GM21381 (cell line): Measurements from ENCODE around the gene PSAP.
"Not testable (repeated sequence)": the region's sequence is repeated elsewhere in the genome, so short reads cannot be mapped to it uniquely, and the experiment has no call there.

ENCODE experiments used
- ATAC-seq: cut with Tn5 transposase; IDR thresholded peaks from one replicate; pipeline ENCODE4 v1.9.1; 2021; ENCODE audit warnings: mild to moderate bottlenecking, moderate library complexity; ENCODE audit not compliant: unreplicated experiment

Gene PSAP

DNA sequence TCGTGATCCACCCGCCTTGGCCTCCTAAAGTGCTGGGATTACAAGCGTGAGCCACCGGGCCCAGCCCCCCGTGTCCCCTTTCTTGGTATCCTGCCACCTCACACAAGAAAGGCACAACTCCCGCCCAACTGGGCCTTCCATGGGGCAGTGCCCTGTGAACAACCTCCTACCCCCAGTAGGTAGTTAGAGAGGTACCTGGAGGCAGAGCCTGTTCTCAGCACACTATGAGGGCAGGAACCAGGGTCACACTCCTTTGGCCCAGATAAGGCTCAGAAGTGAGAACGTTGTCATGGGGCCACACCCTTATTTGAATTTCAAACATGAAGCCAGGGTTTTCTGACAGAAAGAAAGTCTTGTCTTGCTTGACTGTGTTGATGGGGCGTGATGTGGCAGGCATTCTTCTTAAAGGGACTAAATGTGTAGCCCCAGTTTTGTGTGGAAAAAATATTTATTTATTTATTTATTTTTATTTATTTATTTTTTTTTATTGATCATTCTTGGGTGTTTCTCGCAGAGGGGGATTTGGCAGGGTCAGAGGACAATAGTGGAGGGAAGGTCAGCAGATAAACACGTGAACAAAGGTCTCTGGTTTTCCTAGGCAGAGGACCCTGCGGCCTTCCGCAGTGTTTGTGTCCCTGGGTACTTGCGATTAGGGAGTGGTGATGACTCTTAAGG lies 23.8 kb upstream of the PSAP start:
- ATAC-seq = not testable (repeated sequence)

GRCh38 chr10:71873582-71874211 lies 22.6 kb upstream of the PSAP start:
- peak; percentile 89 for ATAC-seq

GRCh38 chr10:71869601-71870000 lies 18.6 kb upstream of the PSAP start:
- ATAC-seq = not testable (repeated sequence)

DNA sequence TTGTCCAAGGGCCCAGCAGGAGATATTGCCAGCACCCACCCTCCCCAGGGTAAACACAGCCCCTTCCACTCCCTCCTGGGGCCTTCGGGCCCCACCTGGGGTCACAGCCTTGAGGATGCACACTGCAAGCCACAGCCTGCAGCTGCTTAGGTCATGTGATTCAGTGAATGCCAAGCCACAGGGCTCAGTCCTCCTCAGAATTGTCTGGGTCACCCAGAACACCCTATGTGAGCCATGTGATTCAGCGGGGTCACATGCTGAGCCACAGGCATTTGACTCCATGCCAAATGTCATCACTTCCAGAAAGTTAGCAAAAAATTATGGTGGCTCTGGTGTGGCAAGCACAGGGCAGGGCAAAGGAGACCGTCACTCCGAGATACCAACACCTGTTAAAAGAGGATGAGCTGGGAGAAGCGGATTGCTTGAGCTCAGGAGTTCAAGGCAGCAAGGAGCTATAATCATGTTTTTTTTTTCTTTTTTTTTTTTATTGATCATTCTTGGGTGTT lies 17.2 kb upstream of the PSAP start:
- no peak for ATAC-seq

DNA sequence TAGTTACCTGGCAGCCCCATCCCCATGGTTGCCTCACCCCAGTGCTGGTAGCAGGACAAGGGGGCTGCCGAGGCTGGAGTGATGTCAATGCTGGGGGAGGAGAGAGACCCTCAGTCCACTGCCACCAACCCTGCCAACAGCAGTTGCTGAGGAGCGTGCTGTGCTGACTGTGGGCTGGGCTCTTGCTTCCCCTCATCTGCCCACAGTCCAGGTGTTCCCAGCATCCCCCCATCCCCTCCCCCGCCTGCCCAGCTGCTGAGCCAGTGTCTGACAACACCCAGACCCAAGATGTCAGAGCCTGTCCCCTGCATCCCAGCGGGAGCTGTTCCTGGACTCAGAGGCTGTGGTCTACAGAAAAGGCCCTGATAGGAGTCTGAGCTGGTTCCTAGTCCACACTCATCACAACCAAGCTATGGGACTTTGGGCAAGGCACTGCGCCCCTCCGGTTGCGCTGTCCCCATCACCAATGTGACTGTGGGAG lies 14.6 kb upstream of the PSAP start:
- ATAC-seq = no peak

- ATAC-seq = no peak
These were observed 13.9 kb upstream of the PSAP start for GRCh38 chr10:71864911-71865361.

DNA sequence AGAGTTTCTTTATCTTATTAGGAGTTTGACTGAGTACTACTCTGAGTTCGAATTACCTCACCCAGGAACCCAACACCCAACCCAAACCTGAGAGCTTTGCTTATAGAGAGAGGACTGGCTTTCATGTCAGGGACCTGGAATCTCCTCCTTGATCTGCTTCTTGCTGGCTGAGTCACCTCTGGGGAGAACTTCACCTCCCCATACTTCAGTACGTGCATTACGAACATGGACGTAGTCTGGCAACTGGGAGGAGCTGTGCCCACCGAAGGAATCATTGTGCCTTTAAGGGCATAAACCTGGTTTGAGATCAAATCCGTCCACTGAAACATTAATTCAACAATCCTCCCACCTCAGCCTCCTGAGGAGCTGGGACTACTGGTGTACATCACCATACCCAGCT lies 12.2 kb upstream of the PSAP start:
- no peak for ATAC-seq

DNA sequence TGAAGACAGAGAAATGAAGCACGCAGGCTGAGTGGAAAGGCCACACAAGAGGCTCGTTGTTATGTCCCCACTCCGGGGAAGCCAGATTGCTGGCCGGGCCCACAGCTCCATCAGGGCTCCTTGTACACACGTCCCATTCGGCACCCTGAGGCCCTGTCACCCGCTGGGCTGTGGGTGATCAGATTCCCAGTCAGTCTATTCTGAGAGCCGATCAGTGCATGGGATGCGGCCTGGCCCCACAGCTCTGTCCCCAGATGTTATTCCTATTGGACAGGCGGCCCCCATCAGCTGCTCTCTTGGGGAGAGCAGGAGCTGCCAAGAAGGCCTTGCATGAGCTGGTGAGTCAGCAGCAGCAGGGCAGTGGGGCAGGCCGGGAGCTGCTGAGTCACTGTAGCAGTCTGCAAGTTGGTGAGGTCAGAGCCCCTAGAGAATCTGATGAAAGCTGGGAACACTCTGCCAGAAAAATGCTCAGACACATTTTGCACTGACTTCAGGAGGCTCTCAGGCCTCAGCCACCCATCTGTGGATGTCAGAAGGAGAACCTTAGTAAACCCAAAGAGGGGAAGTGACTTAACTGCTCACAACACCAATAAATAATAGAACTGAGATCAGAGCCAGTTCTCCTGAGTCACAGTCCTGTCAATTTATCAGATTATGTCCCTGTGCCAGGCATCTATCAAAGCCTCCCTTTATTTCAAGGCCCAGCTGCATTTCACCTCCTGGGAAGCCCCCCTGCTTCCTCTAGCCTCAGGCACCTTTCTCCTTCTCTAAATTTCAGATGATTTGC lies 9.4 kb upstream of the PSAP start:
- no peak for ATAC-seq

GRCh38 chr10:71857934-71858890 lies 7.2 kb upstream of the PSAP start:
- ATAC-seq = no peak

- no peak for ATAC-seq
These were observed 5.6 kb upstream of the PSAP start for GRCh38 chr10:71856619-71857018.

DNA sequence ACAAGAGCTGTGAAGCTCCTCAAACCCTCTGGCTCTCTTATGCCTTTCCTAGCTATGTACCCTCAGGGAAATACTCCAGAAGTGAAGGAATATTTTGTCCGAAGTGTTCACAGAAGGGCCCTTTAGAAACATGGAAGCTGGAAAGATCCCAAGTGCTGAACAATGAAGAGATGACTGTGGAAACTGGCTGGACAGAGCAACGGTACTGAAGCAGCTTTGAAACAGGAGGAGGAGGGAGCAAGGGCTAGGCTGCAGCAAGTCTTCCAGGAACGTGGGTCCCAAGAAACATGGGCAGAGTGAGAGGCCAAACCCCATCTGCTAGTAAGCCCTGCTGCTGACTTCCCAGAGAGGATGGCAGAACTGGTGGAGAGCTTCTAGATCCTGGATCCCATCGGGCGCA lies 3.0 kb upstream of the PSAP start:
- ATAC-seq = no peak

GRCh38 chr10:71852355-71852937 lies 1.4 kb upstream of the PSAP start:
- no peak for ATAC-seq

DNA sequence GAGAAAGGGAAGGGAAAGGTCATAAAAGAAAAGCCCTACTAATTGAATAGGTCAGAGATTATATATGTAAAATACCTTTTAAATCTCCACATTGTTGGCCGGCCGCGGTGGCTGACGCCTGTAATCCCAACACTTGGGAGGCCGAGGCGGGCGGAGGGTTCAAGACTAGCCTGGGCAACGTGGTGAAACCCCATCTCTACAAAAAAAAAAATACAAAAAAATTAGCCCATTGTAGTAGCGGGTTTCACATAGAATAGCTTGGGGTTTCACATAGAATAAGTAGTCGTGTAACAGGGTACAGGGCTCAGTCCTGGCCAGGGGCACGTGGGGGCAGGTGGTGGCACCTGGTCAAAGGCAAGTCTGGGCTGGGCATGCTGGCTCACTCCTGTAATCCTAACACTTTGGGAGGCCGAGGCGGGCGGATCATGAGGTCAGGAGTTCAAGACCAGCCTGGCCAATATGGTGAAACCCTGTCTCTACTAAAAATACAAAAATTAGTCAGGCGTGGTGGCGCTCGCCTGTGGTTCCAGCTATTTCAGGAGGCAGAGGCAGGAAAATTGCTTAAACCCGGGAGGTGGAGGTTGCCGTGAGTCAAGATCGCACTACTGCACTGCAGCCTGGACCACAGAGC lies 529 bp upstream of the PSAP start:
- not testable (repeated sequence) for ATAC-seq

GRCh38 chr10:71850021-71850742 lies 869 bp downstream of the PSAP start:
- no peak for ATAC-seq

DNA sequence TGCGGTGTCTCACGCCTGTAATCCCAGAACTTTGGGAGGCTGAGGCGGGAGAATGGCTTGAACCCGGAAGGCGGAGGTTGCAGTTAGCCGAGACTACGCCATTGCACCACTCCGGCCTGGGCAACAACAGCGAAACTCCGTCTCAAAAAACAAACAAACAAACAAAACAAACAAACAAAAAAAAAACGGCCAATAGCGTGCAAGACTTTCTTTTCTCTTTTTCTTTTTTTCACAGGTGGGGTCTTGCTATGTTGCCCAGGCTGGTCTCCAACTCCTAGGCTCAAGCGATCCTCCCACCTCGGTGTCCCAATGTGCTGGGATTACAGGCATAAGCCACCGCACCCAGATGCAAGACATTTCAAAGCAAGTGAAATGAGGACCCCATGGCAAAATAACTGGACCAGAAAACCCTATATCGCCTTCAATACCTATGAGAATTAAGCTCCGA lies 1.6 kb downstream of the PSAP start:
- no peak for ATAC-seq

DNA sequence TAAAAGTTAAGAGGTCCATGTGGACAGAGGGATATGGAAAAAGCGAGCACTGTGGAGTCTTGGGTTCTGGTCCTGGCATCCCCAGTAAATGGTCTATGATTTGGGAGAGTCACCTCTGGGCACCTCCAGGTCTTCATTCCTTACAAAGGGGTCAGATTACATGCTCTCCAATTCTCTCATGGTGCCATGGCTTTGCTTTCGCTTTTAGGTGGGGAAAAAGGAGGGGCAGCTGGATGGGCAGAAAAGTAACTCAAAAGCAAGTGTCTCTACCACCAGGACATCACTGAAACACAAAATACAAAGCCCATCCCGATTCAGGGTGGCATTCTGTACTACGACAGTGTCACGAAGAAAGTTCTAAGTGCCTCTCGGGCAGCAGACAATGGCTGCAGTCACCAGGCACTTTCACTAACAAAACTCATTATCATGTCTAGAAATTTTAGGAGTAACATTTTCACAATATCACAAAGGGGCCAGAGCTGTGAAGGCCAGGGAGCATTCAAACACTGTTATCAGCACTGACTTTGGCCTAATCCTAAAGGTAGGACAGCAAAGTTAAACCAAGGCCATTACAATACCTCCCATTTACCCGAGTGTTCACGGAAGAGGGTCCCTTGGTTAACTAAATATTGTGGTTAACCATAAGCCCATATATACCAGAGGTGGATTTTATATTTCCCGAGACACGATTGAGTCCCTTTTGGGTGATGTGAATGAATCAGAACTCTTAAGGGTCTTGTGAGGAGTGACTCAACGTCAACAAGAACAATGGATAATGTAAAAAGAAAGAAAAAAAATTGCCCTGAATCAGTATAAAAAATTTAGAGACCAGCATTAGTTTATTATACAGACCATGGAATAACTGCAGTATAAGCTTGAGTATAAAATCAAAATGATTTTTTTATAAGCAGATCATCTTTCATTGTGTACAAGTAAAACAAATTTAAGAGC lies 2.5 kb downstream of the PSAP start:
- ATAC-seq = no peak

DNA sequence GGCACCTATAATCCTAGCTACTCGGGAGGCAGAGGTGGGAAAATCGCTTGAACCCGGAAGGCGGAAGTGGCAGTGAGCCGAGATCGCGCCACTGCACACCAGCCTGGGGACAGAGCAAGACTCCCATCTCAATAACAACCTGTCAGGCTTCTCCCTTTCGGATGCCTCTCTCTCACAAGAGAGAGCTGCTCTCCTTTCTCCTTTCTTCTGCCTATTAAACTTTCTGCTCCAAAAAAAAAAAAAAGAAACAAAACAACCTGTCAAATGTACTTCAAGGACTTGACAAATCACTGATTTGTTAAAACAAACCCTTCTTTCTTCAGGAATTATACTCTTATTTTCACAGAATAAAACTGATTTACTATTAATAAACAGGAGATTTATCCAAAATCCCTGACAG lies 3.6 kb downstream of the PSAP start:
- ATAC-seq = no peak

GRCh38 chr10:71846816-71847215 lies 4.2 kb downstream of the PSAP start:
- ATAC-seq = no peak
